Measurements from ENCODE around the gene SMIM9. TPM values are rescaled to one million over a fixed set of nuclear protein-coding genes. Genes with fewer than 3 reads are reported as not detected.

SMIM9 gene
- total and polyA plus RNA-seq, 9 of the 15 experiments (the other 6 are each of a cell fraction or from before 2014, with no cell fraction given): 0.08 TPM; not detected in 8

GRCh38 chrX:154784149-154784995 is 50.1 kb downstream of the SMIM9 start:
- intact Hi-C loops (cut with micrococcal nuclease): loop anchor here (2.0 kb wide), 1 partner anchor 14 kb away; no protein-coding TSS in a partner anchor
- no peaks in the 10 kb centered on the region for H3K9me3 ChIP-seq (replicated peaks; ENCODE audit: control insufficient read depth, insufficient read depth, low read depth, low read length)
- in situ Hi-C loops (cut with MboI): no loop called here
- peaks cover 95% of the 10 kb centered on the region for H3K36me3 ChIP-seq (ENCODE audit: control insufficient read depth, insufficient read depth, low read length)
- ChIA-PET CTCF (ENCODE audit: low intra/inter-chr PET ratio) (no interaction called here), POLR2A (interaction anchor here (0.8 to 4.1 kb wide), 7 partner anchors 10 to 54 kb away, joined by 3 to 38 read pairs (median 5); no protein-coding TSS in a partner anchor)
- H4K20me1 ChIP-seq (replicated peaks; ENCODE audit: control insufficient read depth, insufficient read depth, low read length): peaks cover 4% of the 10 kb centered on the region
- peaks cover 74% of the 10 kb centered on the region for H3K79me2 ChIP-seq (ENCODE audit: control insufficient read depth, insufficient read depth, low read length)
- ATAC-seq (peak; percentile 40), FAIRE-seq (peak; percentile 48), DNase-seq (ENCODE audit: extremely low read depth in 1 of 4, low spot score in 3 of 4) (peak in 2 of 4 experiments; percentile 37 to 53)
- peaks cover 4% of the 10 kb centered on the region for H3K9me1 ChIP-seq (ENCODE audit: control insufficient read depth, insufficient read depth, low read length)
- no peak overlapping the region for H3K4me3 ChIP-seq
- H3K4me2 ChIP-seq (ENCODE audit: insufficient read depth, low read length): peak overlapping the region; percentile 45
- peak overlapping the region in 1 of 2 experiments; percentile 49; a peak in 3 of 4 replicates for H3K9ac ChIP-seq (ENCODE audit: insufficient read depth in 1 of 2, low read depth in 2 of 2, low read length in 2 of 2)
- H3K4me1 ChIP-seq (replicated peaks in 1 of 2; ENCODE audit: control insufficient read depth in 2 of 2, insufficient read depth in 2 of 2, low read length in 2 of 2): peaks cover 26 to 40% of the 10 kb centered on the region in 2 experiments
- no peak overlapping the region for H2AFZ ChIP-seq (ENCODE audit: low read depth, low read length)
- no peaks in the 10 kb centered on the region for H3K27me3 ChIP-seq (ENCODE audit: control insufficient read depth in 2 of 2, insufficient read depth in 2 of 2, low read length in 2 of 2)
- H3K27ac ChIP-seq (ENCODE audit: extremely low read depth, low read depth, low read length): peak overlapping the region; percentile 54
- WGBS (ENCODE audit: insufficient coverage, low coverage, missing lambda C conversion rate): 23% methylated on average over 10 of the region's 13 CpGs
- no TSS peak for BruUV-seq (replicated peaks)
- TF ChIP-seq ZNF354B (CRISPR knock-in tag; IDR thresholded peaks at IDR 0.05) (no peak), KHSRP (IDR thresholded peaks at IDR 0.05) (no peak), POLR2H (tag; IDR thresholded peaks at IDR 0.05; ENCODE audit: low read depth) (no peak), GTF2B (IDR thresholded peaks at IDR 0.05; ENCODE audit: extremely low read depth, insufficient read length) (no peak), GATAD2B (IDR thresholded peaks at IDR 0.05; ENCODE audit: borderline replicate concordance) (no peak), CHD7 (IDR thresholded peaks at IDR 0.05; ENCODE audit: low read depth, low read length) (no peak), ZBTB12 (CRISPR knock-in tag; IDR thresholded peaks at IDR 0.05) (no peak), IFI16 (CRISPR knock-in tag; IDR thresholded peaks at IDR 0.05) (no peak)

Measured in K562 (cell line).